GM19452 (cell line): Measurements from ENCODE around the gene HCRTR1.
"Not testable (repeated sequence)": the region's sequence is repeated elsewhere in the genome, so short reads cannot be mapped to it uniquely, and the experiment has no call there.

Experiments used
- ATAC-seq: cut with Tn5 transposase; IDR thresholded peaks from one replicate; pipeline ENCODE4 v1.9.1; 2021; ENCODE audit not compliant: unreplicated experiment

The HCRTR1 gene

GRCh38 chr1:31581821-31582810 is 35.4 kb upstream of the HCRTR1 start:
- no peak for ATAC-seq

DNA sequence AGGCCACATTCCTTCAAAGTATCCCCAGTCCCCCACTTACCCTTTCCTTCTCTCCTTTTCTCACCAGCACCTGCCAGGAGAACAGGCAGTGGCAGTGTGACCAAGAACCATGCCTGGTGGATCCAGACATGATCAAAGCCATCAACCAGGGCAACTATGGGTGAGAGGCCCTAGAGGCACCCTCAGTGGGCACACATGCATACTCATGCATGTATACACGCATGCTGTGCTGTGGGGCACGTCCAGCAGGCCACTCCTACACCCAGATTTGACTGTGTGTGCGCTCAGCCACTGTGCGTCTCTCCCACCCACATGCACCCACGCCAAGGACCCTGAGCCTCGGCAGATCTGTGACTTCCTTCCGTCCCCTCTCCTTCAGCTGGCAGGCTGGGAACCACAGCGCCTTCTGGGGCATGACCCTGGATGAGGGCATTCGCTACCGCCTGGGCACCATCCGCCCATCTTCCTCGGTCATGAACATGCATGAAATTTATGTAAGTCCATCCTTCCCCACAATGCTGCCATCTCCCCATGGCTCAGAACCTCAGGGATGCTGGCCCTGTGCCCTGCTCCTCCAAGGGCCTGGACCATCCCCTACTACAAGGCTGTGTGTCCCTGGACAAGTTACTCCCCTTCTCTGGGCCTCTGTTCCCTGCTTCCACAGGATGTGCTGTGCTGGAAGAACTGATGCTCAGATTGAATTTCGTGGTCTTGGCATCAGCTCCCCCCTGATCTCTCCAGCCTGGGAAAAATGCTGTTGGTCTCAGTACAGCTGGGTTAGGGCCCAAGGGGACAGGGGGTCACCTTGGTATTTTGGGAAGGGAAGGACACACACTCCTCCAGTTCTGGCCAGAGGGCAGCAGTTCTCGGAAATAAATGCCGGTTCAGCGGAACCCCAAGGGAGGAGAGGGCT is 34.2 kb upstream of the HCRTR1 start:
- no peak for ATAC-seq

GRCh38 chr1:31583995-31584868 is 33.3 kb upstream of the HCRTR1 start:
- ATAC-seq: no peak

GRCh38 chr1:31584869-31585735 is 32.4 kb upstream of the HCRTR1 start:
- ATAC-seq: no peak

GRCh38 chr1:31585736-31586365 is 31.6 kb upstream of the HCRTR1 start:
- ATAC-seq: no peak

DNA sequence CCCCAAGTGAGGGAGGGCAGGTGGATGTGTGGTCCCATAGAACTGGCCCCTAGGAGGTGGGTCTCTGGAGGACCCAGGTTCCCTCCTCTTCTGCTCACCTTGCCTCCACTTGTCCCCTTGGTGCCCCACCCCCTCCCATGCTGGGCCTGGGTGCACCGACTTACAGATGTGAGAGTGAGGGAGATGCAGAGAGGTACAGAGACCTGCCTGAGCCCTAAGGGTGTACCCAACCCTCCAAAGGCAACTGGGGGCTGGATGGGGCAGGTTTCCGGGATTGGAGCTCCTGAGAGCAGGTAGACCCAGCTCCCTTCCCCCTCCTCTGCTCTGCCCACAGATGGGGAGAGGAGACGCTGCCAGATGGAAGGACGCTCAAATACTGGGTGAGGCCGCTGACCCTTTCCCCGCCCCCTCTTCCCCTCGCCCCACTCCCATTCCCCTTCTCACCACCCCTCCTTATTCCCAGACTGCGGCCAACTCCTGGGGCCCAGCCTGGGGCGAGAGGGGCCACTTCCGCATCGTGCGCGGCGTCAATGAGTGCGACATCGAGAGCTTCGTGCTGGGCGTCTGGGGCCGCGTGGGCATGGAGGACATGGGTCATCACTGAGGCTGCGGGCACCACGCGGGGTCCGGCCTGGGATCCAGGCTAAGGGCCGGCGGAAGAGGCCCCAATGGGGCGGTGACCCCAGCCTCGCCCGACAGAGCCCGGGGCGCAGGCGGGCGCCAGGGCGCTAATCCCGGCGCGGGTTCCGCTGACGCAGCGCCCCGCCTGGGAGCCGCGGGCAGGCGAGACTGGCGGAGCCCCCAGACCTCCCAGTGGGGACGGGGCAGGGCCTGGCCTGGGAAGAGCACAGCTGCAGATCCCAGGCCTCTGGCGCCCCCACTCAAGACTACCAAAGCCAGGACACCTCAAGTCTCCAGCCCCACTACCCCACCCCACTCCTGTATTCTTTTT is 30.8 kb upstream of the HCRTR1 start:
- no peak for ATAC-seq

DNA sequence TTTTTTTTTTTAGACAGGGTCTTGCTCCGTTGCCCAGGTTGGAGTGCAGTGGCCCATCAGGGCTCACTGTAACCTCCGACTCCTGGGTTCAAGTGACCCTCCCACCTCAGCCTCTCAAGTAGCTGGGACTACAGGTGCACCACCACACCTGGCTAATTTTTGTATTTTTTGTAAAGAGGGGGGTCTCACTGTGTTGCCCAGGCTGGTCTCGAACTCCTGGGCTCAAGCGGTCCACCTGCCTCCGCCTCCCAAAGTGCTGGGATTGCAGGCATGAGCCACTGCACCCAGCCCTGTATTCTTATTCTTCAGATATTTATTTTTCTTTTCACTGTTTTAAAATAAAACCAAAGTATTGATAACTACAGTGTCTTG is 30.2 kb upstream of the HCRTR1 start:
- ATAC-seq: not testable (repeated sequence)

- no peak for ATAC-seq
Measured at GRCh38 chr1:31587720-31588423, 29.6 kb upstream of the HCRTR1 start.

- no peak for ATAC-seq
Measured at GRCh38 chr1:31588751-31589515, 28.6 kb upstream of the HCRTR1 start.

GRCh38 chr1:31591425-31592093 is 25.9 kb upstream of the HCRTR1 start:
- no peak for ATAC-seq

DNA sequence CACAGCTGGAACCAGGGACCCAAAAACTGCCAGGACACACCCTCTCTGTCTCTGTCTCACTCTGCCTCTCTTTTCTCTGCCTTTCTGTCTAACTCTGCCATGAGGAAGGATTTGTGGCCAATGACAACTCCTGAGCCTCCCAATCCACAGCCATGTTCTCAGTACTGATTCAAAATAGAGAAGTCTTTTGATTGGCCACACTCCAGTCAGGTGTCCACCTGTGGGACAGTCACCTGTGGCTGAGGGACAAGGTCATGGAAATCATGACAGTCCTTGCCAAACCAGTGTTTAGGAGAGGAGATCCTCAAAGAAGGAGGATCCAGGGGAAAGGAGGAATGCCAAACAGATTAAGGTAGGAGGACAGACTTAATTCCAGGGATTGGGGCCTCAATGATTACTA is 25.4 kb upstream of the HCRTR1 start:
- ATAC-seq: no peak

- ATAC-seq: no peak
Measured at GRCh38 chr1:31593136-31593665, 24.3 kb upstream of the HCRTR1 start.

- ATAC-seq: no peak
Measured at GRCh38 chr1:31593770-31594632, 23.5 kb upstream of the HCRTR1 start.

GRCh38 chr1:31595836-31596736 is 21.4 kb upstream of the HCRTR1 start:
- ATAC-seq: no peak
